ENCODE measurements around the gene PRRC2C.
"Not testable (repeated sequence)": the region's sequence is repeated elsewhere in the genome, so short reads cannot be mapped to it uniquely, and the experiment has no call there.

PRRC2C gene

DNA sequence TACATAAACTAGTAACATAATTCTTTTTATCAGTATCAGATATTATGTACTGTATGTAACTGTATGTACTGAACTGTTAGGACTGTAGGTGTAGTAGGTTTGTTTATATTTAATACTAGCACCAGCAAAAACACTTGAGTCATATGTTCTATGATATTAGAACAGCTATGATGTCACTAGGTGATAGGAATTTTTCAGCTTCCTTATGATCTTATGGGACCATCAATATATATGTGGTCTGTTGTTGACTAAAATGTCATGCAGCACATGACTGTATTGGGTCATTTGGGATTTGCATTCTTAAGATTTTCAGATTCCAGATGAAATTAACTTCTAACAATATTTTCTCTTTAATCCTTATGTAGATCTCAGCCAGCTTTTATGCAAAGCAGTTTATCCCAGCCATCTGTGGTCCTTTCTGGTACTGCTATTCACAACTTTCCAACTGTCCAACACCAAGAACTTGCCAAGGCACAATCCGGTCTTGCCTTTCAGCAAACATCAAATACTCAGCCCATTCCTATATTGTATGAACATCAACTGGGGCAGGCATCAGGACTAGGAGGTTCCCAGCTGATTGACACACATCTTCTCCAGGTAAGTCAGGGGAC, 98.4 kb downstream of the PRRC2C start:
- DNase-seq = peak in 6 of 58 donors; percentile 1 to 42 (median 12)

GRCh38 chr1:171585715-171586114, 100.4 kb downstream of the PRRC2C start:
- DNase-seq = no peak

- peak in 4 of 58 donors; percentile 5 to 17 (median 12) for DNase-seq
Measured at GRCh38 chr1:171588230-171588629, 102.9 kb downstream of the PRRC2C start.

DNA sequence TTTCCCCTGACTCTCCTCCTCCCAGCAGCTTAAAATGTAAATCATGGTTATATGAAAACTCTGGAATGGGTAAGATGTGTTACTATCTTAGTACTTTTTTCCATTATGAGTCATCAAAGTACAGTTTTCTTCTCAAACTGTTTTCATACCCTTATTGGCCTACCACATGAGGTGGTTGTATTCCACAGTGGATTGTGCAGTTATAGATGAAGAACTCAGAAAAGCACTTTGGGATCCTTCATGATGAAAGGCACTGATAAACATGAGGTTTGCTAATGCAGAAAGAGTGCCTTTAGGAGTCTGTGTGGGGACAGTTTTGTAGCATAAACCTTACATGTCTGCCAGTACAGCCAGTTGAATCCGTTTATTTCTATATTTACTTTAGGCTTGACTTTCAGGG, 104.7 kb downstream of the PRRC2C start:
- DNase-seq = no peak

DNA sequence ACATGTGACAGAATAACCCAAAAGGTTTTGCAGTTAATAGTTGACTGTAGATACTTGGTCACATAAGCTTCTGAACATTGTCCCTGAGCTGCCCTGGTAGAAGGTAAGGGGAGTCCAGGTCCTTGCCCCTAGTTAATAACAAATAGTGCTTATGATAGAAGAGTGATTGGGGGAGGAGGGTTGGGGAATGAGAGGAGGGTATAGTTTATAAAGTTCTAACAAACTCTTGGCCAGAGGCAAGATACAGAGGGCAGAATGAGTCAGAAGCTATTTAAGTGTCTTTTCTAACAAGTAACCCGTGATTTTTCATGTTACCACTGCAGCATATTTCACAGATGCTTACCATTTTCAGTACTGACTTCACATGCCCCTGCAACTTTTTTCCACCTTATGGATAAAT, 110.0 kb downstream of the PRRC2C start:
- no peak for DNase-seq

GRCh38 chr1:171596119-171596518, 110.8 kb downstream of the PRRC2C start:
- DNase-seq = no peak

DNA sequence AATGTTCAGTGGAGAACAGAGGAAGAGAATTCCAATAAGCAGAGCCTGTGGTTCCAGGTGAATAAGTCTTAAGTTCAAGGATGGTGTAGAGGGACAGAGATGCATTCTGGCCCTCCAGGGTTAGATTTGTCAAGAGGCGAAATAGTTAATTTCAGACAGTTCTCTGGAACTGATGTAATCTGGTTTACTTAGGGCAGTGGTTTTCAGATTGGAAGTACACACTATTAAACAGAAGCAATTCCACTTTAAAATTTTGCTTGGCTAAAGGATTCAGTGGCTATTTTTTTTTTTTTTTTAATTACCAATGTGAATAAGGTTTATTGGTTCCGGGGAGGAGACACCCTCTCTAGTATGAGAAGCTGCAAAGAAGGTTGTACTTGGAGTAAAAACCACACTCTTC, 111.4 kb downstream of the PRRC2C start:
- no peak for DNase-seq

GRCh38 chr1:171597203-171597602, 111.9 kb downstream of the PRRC2C start:
- DNase-seq = no peak

- DNase-seq = not testable (repeated sequence)
Measured at GRCh38 chr1:171600310-171600709, 115.0 kb downstream of the PRRC2C start.

DNA sequence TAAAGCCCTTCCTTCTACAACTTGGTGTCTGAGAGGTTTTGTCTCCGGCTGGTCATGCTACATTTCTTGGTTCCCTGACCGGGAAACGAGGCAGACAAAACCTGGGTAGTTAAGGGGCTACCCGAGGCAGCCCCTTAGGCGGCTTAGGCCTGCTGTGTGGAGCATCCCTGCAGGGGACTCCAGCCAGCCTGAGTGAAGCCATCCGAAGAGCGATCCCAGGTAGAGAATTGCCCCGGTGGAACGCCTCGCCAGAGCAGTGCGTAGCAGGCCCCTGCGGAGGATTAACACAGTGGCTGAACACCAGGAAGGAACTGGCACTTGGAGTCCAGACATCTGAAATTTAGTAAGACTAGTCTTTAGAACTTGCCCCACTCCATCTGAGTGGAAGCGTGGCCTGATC, 115.5 kb downstream of the PRRC2C start:
- peak in 1 of 58 donors; percentile 7 for DNase-seq

DNA sequence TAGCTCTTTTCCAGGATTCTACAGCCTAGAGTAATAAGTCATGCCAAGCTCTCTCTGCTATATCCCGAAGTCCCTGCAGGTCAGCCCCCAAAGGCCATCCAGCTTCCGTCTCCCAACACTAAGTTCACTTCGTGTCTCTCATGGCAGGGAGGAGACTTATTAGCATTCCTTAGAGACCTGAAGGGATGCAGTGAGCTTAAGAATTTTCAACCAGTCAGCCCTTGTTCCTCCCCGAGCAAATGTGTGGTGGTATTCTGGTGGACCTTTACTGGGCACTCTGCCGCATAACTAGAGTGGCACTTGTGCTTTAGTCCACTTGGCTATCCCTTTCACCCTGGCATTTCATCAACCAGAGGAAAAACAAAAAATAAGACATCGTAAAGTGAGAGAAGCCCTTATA, 117.7 kb downstream of the PRRC2C start:
- DNase-seq = not testable (repeated sequence)

DNA sequence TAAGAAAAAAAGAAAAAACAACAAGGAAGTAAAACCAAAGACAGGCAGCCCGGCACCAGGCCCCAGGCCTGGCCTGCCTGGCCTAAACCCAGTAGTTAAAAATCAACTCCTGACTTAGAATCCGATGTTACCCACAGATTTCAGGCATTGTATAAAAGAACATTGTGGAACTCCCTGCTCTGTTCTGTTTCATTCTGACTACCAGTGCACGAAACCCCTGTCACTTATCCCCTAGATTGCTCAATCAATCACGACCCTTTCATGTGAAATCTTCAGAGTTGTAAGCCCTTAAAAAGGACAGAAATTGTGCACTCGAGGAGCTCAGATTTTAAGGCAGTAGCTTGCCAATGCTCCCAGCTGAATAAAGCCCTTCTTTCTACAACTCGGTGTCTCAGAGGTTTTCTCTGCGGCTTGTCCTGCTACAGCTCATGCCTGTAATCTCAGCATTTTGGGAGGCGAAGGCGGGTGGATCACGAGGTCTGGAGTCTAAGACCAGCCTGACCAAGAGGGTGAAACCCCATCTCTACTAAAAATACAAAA, 121.1 kb downstream of the PRRC2C start:
- DNase-seq = peak in 11 of 58 donors; percentile 1 to 56 (median 12)

- DNase-seq = peak in 1 of 58 donors; percentile 20
Measured at GRCh38 chr1:171610385-171610784, 125.1 kb downstream of the PRRC2C start.

DNA sequence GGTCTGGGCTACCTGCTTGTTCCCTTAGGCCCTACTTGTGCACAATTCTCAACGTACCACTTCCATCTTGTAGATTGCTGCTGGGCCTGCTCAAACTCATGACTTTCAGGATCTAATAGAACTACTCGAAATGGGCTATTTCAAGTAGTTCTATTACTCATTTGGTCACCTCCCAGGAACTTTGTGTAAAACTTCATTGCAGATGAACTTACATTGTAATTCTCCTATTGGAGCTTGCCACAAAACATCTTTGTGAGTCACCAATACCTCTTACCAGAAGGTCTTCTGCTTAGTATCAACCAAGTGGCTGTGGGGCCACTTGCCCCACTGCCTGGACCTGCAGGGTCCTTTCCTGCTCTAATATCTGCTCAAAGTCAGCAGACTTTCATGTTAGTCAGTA, 126.0 kb downstream of the PRRC2C start:
- no peak for DNase-seq

- DNase-seq = no peak
Measured at GRCh38 chr1:171613282-171613681, 128.0 kb downstream of the PRRC2C start.

GRCh38 chr1:171615122-171615906, 130.0 kb downstream of the PRRC2C start:
- DNase-seq = not testable (repeated sequence)

GRCh38 chr1:171616586-171616985, 131.3 kb downstream of the PRRC2C start:
- no peak for DNase-seq

DNA sequence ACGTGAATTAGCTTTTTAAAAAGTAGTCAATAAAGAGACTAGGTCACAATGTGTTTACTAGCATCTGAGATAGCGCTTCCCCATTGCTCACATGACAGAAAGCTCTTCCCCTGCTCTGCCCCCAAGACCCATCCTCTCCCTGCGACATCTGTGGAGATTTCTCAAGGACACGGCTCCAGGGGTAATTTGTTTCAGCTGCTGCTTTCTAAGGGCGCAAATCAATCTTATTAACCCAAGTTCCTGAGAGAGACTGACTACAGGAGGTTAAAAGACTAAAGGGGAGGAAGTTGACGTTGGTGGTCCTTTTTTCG, 136.8 kb downstream of the PRRC2C start, which contains the start of gene MYOCOS:
MYOCOS (plus strand) TSS at position 92 of the 311 bp plus-strand sequence. CDS start 1,641 bp downstream, outside the sequence.
- DNase-seq = no peak

GRCh38 chr1:171623651-171624331, 138.5 kb downstream of the PRRC2C start:
- no peak for DNase-seq

DNA sequence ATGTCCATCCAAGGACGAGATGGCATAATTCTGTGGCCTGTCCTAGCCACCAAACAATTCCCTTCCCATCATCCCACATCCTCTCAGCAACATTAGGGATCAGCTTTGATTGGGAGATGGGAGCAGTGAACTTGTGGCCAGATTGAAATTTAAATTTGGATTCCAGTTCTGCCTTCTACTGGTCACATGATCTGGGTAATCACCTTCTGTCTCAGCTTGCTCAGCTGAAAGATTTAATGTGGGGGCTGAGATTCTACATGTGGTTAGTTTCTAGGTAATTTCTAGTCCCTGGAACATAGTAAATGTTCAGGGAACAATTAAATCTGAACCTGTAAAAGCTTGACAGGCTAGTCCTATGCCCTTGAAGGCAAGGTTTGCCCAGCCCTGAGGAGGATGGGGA, 139.9 kb downstream of the PRRC2C start:
- DNase-seq = no peak

GRCh38 chr1:171627020-171627419, 141.7 kb downstream of the PRRC2C start:
- no peak for DNase-seq

GRCh38 chr1:171628225-171628624, 142.9 kb downstream of the PRRC2C start:
- DNase-seq = no peak

Measured in anterior cingulate cortex (tissue), 58 donors.